Measurements from ENCODE around the gene ARAP3.

The ARAP3 gene

DNA sequence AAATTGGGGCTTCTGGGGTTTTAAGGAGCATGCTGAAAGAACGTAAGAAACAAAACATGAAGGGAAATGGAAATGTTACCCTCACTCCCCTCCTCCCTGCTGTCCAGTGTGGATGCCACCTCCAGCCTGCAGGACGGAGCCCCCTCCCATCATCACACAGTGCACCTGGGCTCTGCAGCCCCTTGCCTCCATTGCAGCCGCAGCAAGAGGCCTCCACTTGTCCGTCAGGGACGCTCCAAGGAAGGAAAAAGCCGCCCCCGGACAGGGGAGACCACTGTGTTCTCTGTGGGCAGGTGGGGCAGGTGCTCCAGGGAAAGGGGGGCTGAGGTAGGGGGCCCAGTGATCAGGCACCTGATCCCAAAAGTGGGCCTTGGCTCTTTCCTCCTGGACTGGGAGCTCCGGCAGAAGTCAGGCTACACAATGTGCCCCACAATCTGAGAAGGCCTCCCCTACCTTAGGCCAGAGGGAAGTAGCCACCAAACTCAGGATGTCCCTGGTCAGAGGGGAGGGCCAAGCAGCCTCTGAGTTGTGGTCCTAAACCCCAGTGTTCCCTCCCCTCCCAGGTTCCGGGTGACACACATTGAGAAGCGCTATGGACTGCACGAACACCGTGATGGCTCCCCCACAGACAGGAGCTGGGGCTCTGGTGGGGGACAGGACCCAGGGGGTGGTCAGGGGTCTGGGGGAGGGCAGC lies 42.5 kb downstream of the ARAP3 start:
- FAIRE-seq, result no peak

DNA sequence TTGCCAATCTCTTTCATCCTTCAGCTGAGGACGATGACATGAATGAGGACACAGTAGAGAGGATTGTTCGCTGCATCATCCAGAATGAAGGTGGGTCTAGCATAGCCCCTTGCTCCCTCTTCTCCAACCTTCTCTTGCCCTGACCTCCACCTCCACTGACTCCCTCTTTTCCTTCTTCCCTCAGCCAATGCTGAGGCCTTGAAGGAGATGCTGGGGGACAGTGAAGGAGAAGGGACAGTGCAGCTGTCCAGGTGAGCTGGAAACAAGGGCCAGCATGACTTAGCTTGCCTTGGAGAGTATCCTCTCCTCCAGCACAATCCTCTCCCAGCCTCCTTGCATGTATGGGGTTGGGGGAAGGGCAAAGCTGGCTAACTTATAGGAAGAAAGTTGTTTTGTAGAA lies 43.3 kb downstream of the ARAP3 start:
- FAIRE-seq, result no peak

DNA sequence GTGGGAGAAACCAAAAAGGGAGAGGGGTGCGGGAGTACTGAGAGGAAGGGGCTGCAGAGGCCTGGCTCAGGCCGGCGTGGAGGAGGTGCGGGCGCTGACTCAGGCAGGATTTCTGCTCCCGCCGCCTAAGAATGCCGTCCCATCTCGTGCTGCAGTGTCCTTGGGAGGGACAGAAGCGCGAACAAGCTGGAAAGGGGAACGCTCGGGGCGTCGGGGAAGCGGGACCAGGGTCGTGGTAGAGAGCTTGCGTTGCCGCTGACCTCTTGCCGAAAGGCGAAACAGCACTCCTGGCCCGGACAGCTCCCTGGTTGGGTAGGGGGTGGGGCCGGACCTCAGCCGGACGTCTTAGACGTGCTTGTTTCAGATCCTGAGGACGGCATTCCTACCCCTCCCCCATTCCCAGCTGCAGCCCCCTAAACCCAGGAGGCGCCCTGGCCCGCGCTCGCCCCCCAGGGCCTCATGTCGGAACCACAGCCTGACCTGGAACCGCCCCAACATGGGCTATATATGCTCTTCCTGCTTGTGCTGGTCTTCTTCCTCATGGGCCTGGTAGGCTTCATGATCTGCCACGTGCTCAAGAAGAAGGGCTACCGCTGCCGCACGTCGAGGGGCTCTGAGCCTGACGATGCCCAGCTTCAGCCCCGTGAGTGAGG lies 44.1 kb downstream of the ARAP3 start:
- FAIRE-seq, result no peak

DNA sequence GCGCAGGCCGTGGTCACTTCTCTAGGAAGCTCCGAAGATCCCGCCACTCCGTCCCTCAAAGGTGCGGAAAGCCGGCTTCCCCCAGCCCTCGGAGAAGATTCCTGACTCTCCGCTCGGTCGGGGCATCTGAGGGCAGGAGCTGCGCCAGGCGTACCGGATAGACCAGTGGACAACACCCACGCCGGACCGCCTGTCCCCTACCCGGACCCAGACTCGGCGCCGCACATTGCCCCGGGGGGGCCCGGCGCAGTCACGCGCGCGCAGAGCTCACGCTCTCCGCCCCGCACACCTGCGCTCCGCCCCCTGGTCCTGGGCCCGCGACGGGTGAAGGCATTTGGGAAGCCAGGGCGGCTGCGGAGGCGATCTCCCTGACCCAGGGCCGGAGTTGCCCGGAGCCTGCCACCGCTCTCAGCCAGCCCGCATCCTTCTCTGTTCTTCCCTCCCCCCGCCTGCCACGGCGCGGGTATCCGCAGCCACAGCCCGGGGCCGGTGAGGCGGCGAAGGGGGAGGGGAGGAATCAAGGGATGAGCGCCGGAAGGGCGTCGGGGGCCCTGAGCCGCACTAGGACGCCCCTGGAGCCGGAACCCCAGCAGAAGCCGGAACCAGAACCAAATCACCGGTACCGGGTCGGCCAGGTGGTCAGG lies 44.8 kb downstream of the ARAP3 start:
- FAIRE-seq, result no peak

DNA sequence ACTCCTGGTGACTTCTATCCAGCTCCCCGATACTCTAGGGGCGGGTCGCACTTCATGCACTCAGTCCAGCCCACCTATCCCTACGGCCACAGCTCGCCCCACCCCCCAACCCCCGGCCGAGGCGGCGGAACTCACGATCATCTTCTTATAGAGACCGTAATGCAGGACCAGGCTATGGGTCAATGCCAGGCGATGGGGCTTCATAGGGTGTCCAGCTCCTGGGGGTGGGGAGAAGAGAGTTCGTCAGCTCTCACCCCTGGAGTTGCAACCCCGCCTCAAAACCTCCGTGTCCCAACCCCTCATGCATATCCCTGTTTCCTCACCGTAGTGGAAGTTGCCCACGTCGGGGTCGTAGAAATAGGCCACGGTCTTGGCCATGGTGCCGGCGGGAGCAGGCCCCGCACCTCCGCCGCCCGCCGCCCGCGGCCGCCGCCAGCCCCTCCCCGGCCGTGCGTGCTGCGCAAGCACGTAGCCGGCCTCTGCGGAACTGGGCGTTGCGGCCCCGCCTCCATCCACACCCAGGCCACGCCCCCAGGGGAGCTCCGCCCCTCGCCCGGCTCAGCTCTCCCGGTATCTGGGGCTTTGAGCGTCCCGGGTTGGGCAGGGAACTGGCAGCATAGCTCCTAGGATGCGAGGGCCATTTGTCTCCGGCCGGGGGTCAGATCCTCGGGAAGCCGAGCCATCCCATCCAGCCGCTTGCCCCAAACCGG lies 45.5 kb downstream of the ARAP3 start, which contains the start of the genes HDAC3 and RELL2:
Gene HDAC3, minus strand, starts transcription at position 437 of the 710 bp plus-strand sequence. Its CDS starts 59 bp downstream, at position 378.
Gene RELL2, plus strand, starts transcription at position 585 of the 710 bp plus-strand sequence. CDS start 1,229 bp downstream, outside the sequence.
- no peak for FAIRE-seq

DNA sequence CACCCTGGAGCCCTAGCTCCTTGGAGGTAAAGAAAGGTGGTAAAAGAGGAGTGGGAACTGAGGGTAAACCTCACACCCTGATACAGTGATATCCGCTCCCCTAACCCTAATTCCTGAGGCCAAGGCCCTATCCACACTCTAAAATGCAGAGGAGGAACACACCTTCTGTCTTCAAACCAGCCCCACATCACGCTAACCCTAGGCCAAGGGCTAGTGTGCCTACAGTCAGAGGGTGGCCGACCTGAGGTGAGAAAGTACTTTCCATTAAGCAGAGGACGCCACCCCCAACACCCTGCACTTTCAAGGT lies 46.0 kb downstream of the ARAP3 start:
- no peak for FAIRE-seq

DNA sequence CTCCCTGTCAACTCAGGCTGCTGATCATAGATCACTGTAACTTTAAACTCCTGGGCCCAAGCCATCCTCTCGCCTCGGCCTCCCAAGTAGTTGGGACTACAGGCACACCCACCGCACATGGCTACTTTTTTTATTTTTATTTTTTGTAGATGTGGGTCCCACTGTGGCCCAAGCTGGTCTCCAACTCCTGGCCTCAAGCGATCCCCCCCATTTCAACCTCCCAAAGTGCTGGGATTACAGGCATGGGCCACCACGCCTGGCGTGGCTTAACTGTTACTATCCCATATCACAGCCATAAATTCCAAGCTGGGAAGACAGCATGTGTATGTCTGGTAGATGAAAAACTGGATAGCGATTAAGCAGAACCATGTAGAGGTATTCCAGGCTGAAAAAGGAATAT lies 46.4 kb downstream of the ARAP3 start:
- FAIRE-seq, result no peak

DNA sequence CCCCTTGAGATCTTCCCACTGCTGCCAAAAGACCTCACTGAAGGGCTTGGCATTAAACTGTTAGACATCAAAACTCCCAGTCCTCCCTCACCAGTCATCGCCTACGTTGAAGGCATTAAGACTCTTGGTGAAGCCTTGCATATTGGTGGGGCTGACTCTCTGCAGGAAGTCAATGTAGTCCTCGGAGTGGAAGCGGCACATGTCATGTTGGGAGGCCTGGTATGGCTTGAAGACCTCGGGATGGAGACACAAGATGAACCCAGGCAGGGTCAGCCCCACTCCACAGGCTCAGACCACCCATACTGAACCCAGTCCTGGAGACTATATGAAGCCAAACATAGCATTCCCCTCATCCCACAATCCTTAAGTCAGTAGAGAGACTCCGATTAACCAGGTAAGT lies 47.3 kb downstream of the ARAP3 start:
- no peak for FAIRE-seq

DNA sequence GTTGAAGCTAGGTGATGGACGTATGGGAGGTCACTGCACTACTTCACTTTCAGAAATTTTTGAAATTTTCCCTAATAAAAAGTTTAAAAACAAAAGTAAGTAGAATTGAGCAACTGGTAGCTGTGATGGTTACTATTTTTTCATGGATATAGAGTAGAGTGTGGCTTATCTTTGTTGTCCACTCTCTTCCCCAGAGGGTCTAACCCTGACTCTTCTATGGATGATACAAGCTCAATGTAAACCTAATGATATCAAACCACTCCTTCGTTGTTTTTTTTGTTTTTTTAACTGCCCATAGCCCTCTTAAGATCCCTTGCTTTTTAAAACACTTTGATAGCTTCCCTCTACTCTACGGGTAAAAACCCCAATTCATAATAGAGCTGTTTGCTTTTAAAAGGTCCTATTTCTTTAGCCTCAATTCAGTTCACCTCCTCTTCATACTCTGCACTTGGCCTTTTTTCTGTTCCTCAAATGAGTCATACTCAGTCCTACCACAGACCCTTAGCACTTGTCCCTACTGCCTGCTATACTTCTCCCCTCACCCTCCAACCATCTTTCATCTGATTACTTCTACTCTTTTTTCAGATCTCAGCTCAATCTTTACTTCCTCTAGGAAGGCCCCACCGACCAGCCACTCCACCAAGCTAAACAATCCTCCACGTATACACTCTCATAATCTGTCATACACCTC lies 48.0 kb downstream of the ARAP3 start:
- FAIRE-seq, result no peak

DNA sequence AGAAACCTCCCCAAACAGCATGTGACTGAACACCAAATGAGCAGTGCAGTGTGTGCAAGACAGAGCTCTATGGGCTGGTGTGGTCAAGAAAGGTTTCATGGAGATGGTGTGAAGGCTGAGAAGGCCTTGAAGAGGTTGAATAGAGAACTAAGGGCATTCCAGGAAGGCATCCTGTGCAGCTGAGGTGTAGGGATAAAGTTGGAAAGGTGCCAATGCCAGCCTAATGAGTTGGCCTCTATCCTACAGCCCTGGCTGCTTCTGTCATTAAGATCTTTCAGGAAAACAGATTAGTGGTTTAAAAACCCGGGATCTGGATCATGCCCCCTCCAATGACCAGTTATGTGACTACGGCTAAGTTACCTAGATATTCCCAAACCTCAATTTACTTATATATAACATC lies 49.4 kb downstream of the ARAP3 start:
- FAIRE-seq, result no peak

DNA sequence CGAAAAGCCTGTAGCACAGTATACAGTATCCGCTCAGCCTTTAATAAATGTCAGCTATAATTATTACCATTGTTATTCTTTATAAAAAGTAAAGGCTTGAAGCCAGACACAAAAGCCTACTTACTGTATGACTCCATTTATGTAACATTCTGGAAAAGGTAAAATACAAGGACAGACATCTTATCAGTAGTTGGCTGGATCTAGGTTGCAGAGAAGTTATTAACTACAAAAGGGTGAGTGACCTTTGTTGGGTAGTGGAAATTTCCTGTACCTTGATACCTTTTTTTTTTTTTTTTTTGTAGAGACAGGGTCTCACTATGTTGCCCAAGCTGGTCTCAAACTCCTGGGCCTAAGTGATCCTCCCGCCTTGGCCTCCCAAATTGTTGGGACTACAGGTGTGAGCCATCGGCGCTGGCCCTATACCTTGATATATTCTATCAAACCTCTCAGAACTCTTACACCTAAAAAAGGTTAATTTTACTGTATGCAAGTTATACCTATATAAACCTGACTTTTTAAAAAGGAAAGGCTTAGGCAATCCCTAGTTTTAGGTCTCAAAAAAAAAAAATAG lies 51.4 kb downstream of the ARAP3 start:
- FAIRE-seq, result no peak

DNA sequence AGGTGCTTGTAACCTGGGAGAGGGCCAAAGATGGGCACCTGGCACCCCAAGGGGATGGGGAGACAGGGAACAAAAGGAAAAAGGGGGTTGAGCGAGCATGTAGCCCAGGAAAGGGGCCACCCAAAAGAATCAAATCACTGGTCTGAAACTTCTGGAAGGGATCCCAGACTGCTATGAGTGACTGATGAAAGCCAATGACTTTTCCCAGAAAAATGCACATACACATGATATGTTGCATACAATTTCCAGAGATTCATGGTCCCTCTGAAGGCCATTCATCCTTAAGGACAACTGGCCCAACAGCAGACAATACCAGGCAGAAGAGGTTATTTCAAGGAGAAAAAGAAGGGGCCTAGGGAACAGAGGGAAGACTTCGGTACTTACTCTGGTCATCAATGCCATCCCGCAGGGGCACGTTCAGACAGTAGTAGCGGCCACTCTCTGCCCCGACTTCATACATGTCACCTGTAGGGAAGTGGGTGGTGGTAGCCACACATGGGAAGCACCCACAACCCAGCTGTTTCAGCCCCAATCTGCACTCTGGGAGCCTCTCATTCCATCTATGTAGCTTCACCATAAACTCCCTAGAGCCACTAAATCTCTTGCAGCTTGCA lies 53.7 kb downstream of the ARAP3 start:
- no peak for FAIRE-seq

DNA sequence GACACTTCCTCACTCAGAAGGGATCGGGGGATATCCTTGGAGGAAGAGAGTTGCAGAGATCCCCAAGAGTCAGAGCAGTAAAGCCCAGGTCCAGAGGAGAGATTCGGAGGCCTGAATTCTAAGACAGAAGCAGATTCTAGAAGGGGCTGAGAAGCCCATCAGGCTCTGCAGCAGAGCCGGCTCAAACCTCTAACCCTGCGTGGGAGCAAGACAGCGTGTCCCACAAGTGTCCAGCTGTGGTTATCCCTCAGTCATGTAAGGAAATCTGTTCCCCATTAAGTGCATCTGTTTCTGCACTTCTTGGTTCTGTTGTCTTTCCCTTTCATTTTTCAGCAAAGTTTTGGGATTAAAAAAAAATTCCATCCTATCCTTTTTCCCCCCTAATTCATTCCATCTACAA lies 58.4 kb downstream of the ARAP3 start:
- no peak for FAIRE-seq

DNA sequence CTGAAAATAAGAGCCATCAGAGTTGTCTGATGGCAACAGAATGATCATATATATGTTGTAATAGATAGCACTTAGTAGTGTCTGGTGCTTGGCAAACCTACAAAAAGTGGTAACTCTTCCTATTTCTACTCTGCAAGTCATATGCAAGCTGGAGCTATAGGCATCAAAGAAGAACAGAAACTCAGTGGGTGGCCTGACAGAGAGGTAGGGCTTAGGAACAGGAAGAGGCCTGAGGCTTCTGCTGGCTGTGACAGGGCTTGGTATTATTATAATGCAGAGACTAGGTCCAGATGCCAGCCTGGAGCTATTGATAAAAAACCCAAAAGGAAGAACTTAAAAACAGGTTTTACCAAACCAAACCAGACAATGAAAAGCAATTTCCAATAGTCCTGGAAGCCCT lies 58.8 kb downstream of the ARAP3 start:
- no peak for FAIRE-seq

DNA sequence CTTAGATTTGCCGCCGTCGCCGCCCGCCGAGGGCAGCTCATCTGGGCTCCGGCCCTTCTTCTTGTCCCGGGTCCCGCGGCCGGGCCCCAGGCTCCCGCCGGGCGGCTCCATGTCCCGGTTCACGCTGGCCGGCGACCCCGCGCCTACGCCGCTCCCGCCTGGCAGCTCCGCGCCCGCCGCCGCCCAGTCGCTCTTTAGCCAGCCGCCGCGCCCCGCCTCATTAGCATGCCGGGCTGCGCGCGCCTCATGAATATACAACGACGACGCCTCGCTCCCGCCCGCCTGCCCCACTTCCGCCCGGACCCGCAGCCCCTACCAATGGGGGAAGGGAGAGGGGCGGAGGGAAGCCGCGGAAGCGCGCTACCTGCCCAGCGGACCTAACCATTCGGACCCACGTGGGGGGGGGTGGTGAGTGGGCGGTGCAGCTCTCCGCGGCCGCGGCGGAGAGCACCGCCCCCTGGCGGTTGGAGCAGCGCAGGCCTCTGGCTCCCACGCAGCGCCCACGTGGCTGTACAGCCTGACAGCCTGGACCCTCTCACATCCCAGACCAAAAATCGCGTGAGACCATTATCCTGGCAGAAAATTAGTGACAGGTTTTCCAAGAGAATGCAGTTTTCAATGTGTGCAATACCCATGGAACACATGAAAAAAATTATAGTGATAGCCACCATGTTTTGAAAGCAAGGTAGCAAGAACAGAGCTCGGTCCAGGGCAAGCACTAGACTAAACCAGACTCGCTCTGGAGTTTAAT lies 63.1 kb downstream of the ARAP3 start, which contains the start of gene DIAPH1:
Gene DIAPH1, minus strand, starts transcription at position 197 of the 751 bp plus-strand sequence. Its CDS starts 86 bp downstream, at position 111.
- FAIRE-seq, result peak; percentile 94

DNA sequence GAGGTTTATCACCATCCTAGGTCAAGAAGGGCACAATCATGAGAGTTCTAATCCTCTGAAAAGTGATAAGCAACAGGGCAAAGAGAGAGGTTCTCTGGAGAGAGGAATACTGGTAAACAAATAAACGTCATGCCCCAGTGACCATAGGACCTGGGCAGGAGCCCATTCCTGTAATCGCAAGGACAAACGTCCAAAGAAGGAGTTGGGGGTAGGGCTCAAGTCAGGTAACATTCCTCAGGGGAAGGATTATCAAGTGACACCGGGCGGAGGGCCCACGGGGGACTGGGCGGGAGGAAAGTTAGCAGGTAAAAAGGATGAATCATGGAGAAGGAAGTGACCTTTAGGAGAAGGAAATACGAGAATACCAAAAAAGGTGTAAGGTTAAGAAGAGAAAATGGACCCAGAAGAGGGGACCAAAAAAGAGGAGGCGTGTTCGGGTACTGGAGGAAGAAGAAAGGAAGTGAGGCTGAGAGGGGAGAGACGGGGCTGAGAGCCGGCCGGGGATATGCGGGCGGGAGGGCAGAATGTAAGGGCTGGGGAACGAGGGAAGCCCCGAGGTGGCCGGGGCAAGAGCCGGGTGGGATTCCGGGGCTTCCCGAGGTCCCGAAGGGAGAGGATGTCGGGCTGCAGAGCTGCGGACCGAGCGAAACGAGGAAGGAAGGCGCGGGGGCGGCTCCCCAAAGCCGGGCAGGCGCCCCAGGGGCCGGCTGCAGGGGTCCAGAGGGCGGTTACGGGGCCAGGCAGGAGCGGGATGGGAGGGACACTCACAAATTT lies 63.8 kb downstream of the ARAP3 start:
- FAIRE-seq, result peak; percentile 19

DNA sequence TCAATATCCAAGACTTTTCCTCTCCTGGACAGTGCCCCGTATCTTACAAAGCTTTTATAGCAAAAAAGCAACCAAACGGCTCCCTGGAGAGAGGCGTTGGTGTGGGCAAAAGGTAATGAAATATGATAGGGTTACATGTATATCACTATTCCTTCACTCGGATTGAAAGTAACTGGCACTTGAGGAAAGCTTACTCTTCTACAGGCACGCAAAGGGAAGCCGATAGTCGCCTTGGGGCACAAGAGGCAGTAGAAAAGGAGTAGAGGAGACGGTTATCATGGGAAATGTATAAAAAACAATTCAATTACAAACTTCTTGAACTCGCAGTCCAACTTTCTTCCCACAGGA lies 64.4 kb downstream of the ARAP3 start:
- FAIRE-seq, result no peak

DNA sequence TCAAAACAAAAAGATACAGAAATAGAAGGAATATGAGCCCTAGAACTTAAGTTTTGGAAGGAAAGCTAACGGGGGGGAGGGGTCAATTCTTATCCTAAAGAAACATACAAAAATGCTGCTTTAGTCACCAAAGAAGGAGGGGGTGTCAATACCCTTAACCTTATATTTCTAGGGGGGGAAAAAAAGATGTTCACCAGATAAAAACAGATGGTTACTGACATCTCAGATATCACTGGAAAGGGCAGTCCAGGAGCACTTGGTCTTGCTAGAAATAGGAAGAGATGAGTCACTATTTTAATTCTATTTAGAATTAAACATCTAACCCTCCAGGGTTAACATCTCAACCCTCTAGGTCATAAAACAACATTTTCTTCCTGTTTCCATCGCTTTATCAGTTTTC lies 64.9 kb downstream of the ARAP3 start:
- FAIRE-seq, result no peak

DNA sequence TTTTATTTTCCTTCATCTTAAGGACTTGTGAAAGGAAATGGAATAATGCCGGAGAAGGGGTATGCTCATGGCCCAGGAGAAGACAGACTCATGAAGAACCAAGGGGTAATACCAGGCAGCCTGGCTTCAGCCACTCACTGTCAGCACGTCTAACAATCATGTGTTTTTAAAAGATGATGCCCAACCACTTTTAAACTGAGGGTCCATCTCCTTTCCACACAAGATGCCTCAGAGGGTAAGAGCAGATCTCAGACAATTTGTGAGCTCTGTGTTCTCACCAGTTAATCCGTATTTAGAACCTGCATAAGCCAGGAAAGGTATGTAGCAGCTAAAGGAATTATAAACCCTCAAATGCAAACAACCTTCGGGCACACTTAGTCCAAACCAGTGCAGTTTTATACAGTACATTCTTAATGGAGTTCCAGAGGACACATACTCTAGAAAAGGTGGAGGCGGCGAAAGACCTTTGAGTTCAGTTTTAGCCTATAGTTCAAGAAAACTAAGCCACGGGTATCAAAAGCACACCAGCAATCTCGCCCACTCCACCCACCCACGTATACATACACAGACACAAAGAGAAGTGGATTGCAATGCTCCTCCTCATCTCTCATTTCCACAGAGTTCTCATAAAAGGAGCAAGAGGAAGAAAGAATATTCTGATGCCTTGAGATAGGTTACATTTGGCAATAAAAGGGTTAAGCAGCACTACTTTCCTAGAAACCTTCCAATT lies 65.9 kb downstream of the ARAP3 start:
- FAIRE-seq, result no peak

DNA sequence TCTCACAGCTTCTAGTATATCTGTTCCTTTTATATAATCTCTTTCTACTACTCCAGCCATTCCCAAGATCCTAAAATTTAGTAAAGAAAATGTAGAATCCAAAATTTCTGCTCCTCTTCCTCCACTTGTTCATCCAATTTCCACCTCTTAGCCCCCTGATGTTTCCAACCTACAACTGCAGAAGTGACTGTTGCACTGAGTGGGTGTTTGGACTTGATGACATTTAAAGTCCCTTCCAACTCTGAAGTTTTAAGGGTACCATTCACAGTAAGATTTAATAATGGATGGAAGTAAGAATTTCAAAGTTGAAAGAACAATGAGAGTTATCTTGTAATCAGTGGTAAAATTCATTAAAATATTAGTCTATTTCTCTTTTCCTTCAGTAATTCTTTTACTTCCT lies 68.7 kb downstream of the ARAP3 start:
- FAIRE-seq, result no peak
